Stimulated activated CD8-positive, alpha-beta memory T cell treated with anti-CD3 and anti-CD28 coated beads, Interleukin-12 subunit alpha, Interleukin-12 subunit beta, amount 100 ng/mL, for 4 hours (primary cell): ENCODE data around the gene KRTAP10-1.
"Not testable (repeated sequence)": the region's sequence is repeated elsewhere in the genome, so short reads cannot be mapped to it uniquely, and the experiment has no call there.

Experiments
- DNase-seq: peaks from one replicate; pipeline ENCODE4 v3.0.0-alpha.2; 2020; ENCODE audit warnings: low read depth

KRTAP10-1 gene

DNA sequence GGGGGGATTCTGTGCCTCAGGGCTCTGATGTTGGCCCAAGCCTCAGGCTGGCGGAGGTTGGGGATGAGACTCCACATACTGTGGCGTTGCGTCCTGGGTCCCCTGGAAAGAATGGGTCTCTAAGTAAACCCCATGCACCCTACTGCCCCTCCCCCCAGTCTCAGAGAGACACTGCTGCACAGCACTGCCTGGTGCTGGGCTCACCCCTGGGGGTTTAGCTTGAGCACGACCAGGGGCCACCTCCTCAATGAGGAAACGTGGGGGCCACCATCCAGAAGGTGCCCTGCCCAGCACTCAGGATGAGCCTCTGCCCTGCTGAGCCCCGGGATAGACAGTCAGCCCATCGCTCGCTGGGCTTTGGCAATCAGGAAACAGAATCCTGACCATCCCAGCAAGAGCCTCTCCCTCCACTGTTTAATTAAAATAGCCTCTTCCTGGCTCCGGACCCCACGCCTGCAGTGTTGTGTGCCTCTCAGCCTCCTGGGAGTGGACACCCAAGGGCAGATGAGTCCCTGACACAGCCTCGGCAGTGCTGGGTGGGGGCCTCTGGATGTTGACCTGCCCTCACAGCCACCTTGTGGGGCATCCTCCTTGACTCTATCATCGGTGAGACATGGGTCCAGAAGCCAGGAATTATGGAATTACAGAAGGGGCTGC lies 30.0 kb upstream of the KRTAP10-1 start:
- DNase-seq: no peak

- DNase-seq: no peak
These were observed 28.9 kb upstream of the KRTAP10-1 start for GRCh38 chr21:44568667-44569556.

GRCh38 chr21:44568261-44568660 lies 28.3 kb upstream of the KRTAP10-1 start:
- DNase-seq: no peak

DNA sequence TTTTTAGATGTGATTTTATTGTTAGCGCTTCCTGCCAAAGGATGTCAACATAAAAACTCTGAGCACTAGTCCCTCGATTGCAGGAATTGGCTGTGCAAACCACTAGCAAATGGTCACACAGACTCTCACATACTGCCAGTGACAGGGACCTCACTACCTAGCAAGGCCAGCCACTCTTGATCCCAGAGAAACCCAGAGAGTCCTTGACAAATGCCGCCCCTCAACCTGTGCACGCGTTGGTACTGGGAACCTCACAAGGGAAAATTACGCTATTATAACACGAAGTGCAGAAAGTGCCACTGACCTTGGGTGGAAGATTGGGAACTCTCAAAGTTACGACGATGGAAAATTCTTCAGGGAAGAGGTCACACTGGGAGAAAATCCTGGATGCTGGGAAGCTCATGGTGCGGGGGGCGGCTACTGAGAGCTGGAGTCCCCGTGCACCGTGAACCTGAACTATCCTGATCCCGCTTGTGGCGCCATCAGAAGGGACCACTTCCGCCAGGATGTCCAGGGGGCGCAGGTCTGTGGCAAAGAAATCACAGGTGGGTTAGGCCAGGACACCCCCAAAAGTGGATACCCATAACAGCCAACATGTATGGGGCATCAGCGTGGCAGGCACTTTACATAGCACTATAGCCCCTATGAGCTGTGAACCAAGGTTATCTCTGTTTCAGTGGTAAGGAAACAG lies 27.6 kb upstream of the KRTAP10-1 start:
- no peak for DNase-seq

GRCh38 chr21:44566403-44566802 lies 26.4 kb upstream of the KRTAP10-1 start:
- no peak for DNase-seq

GRCh38 chr21:44564886-44565598 lies 25.0 kb upstream of the KRTAP10-1 start:
- no peak for DNase-seq

DNA sequence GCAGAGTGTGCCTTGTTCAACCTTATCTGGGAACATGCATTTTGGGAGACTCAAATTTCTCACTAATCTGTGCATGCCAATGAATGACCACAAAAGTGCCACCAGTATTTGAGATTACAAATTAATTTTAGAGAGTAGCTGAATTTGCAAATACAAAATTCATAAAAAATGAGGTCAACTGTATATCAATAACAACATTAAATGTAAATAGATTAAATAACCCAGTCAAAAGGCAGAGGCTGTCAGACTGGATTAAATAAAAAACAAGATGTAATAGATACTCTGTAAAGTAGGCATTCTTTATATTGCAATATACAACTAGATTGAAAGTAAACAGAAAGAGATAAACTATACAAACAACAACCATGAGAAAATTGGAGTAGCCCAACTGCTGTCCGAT lies 24.1 kb upstream of the KRTAP10-1 start:
- DNase-seq: no peak

DNA sequence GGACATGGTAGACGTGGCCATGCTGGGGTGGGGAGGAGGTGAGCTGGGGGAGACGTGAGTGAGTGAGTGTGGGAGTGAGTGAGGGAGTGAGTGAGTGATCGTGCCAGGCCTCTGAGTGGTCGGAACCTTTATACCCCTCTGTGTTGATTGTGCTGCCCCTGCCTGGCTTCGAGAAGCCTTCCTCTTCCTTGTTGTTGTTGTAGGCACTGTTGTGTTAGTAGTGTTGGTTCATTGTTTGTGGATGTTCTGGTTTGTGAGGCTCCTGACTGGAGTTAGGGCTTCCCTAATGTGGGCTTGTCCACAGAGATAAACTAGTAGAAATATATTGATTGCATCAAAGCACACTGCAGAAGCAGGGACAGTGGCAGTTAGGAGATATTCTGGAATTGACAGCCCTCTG lies 18.7 kb upstream of the KRTAP10-1 start, which contains the start of gene KRTAP10-3:
Gene KRTAP10-3, minus strand, starts transcription at position 101 of the 400 bp plus-strand sequence. Its CDS starts 80 bp downstream, at position 21.
- DNase-seq: no peak

- DNase-seq: not testable (repeated sequence)
These were observed 18.3 kb upstream of the KRTAP10-1 start for GRCh38 chr21:44558329-44558675.

- no peak for DNase-seq
These were observed 17.7 kb upstream of the KRTAP10-1 start for GRCh38 chr21:44557491-44558328.

GRCh38 chr21:44556879-44557278 lies 16.9 kb upstream of the KRTAP10-1 start:
- no peak for DNase-seq

DNA sequence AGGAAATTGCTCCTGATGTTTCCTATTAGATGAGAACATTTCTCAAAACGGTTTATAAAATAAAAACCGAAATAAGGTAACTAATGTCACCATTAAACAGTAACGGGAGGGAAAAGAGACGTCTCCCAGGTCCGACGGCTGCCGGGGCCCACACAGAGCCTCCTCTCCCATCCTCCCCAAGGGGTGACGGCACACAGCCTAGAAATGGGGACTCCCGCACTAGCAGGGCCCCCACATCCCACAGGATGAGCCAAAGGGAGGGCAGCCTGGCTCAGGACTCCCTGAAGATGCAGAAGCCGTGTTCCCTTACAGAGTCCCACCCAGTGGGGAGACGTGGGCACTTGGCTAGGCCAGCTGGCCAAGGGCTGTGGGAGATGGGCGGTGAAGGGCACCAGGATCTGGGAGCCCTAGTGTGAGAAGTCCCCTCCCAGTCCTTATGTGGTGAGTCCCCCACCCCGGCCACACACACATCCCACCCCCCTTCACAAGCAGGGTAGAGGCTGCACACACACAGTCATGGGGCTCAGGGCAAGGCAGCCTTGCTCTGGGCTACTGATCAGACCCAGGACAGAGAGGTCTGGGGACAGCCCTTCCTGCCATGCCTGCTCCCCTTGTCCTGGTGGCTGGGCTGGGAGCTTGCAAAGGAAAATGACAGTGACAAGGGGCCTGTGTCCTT lies 15.3 kb upstream of the KRTAP10-1 start:
- DNase-seq: no peak

DNA sequence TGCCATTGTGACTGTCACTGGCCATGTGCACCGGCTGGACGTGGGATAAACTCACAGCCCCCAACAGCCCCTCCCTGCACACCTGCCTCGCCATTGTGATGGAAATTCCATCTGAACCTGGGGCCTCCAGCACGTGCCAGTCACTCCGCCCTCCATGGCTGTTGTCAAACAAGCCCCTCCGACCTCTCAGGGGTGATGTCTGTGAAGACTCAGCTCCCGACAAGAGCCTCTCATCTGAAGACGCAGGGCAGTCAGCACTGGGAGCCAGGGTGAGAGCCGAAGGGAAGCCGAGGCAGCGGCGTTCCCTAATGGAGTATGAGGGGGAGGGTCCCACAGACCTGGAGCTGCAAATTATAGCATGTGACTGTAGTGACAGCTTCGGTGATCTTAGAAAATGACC lies 12.7 kb upstream of the KRTAP10-1 start:
- no peak for DNase-seq

DNA sequence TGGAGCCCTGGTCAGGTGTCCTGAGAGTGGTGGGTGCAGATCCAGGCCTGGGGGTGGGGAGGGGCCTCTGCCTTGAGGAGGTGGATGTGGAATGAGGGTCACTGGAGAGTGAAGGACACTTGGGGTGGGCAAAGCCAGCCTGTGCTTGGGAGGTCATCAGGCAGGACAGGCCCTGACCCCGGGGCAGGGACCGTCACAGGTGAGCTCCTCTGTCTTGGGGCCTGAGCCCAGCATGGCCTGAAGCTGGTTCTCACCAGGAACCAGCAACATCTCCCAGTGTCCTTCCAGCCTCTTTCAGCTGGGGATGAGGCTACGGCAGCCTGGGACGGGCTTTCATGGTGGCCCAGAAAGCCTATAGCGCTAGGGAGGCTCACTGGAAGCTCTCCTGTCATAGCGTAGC lies 12.1 kb upstream of the KRTAP10-1 start:
- DNase-seq: no peak

DNA sequence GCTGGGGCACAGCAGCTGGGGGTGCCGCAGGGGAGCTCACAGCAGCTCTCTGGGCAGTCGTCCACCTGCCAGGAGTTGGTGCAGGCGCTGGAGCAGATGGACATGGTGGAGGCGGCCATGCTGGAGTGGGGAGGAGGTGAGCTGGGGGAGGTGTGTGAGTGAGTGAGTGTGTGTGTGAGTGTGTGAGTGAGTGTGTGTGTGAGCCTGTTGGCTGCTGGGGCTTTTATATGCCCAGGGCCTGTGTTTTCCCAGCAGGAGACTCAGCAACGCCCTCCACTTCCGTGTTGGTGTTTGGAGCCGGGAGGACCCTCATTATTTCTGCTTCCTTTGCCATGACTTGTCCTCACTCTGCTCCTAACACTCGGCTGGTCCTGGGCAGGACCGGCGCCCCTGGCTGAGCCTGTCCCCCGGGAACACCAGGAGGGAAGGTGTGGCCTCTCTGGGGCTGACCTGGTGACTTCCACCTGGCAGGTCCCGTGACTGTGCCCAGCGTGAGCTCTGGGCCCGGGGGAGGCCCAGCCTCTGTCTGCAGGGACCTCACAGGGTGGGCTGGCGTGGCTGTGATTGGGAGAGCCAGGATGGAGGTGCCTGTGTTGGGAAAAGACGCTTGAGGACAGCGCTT lies 11.5 kb upstream of the KRTAP10-1 start, which contains the start of gene KRTAP10-2:
Gene KRTAP10-2, minus strand, starts transcription at position 166 of the 622 bp plus-strand sequence. Its CDS starts 47 bp downstream, at position 119.
- DNase-seq: no peak

DNA sequence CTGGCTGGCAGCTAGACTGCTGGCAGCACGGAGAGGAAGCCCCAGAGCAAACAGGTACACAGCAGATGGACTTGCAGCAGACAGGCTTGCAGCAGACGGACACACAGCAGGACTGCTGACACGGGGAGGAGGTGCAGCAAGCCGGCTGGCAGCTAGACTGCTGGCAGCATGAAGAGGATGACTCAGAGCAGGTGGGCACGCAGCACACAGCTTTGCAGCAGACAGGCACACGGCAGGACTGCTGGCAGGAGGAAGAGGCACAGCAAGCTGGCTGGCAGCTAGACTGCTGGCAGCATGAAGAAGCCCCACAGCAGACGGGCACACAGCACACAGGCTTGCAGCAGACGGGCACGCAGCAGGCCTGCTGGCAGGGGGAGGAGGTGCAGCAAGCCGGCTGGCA lies 10.8 kb upstream of the KRTAP10-1 start:
- no peak for DNase-seq

DNA sequence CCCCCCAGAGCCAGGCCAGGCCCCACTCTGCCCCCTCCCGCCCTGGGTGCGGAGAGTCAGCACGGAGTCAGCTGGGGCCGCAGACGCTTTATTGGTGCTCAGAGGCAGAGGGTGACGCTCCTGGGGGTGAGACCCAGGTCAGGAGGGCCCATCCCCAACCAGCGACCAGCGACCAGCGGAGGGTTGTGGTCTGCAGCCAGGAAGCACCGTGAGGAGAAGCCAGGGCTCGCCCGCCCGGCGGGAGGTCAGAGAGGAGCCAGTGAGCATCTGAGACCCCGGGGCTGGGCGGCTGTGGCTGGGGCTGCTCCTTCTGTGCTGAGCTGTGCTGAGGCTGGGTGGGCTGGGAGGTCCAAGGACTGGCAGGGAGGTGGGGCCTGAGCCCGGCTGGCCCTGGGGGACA lies 10.3 kb upstream of the KRTAP10-1 start:
- not testable (repeated sequence) for DNase-seq

- no peak for DNase-seq
These were observed 9.7 kb upstream of the KRTAP10-1 start for GRCh38 chr21:44549525-44550211.

- no peak for DNase-seq
These were observed 8.9 kb upstream of the KRTAP10-1 start for GRCh38 chr21:44548922-44549321.
